GM06990 (cell line): ENCODE measurements around the gene GSDME.

Experiments used
- DNase-seq: peaks from one replicate; pipeline ENCODE4 v3.0.0-alpha.2; 2011; ENCODE audit not compliant: insufficient read length; ENCODE audit errors: extremely low read depth
- H3K27me3 ChIP-seq: replicated peaks from 2 replicates; pipeline ENCODE4 v1.6.0; 2011; ENCODE audit warnings: low read length; ENCODE audit not compliant: control insufficient read depth, insufficient read depth
- H3K36me3 ChIP-seq: 2 replicates; pipeline ENCODE4 v1.5.1; 2011; ENCODE audit warnings: low read length; ENCODE audit not compliant: control insufficient read depth, insufficient read depth
- H3K4me3 ChIP-seq: replicated peaks from 2 replicates; pipeline ENCODE4 v1.5.1; 2011; ENCODE audit warnings: low read depth, mild to moderate bottlenecking, control low read depth, low read length
- CTCF ChIP-seq: IDR thresholded peaks from 2 replicates; pipeline ENCODE4 v1.5.1; 2011; ENCODE audit warnings: low read length, control low read depth, mild to moderate bottlenecking, inconsistent platforms; ENCODE audit not compliant: insufficient read depth, poor library complexity, severe bottlenecking

GSDME gene

GRCh38 chr7:24788961-24789576, 31.8 kb upstream of the GSDME start:
- Histone ChIP-seq H3K4me3 (no peak overlapping the region), H3K36me3 (no peaks in the 10 kb centered on the region), H3K27me3 (no peaks in the 10 kb centered on the region)
- TF ChIP-seq CTCF: no peak
- no peak for DNase-seq

GRCh38 chr7:24788075-24788474, 30.8 kb upstream of the GSDME start:
- no peak overlapping the region for H3K4me3 ChIP-seq
- H3K27me3 ChIP-seq: no peaks in the 10 kb centered on the region
- H3K36me3 ChIP-seq: no peaks in the 10 kb centered on the region
- DNase-seq: no peak
- TF ChIP-seq CTCF: peak; percentile 43

- no peaks in the 10 kb centered on the region for H3K36me3 ChIP-seq
- no peaks in the 10 kb centered on the region for H3K27me3 ChIP-seq
- no peak for DNase-seq
Observed at GRCh38 chr7:24786941-24787340, 29.7 kb upstream of the GSDME start.

GRCh38 chr7:24786306-24786705, 29.0 kb upstream of the GSDME start:
- no peak overlapping the region for H3K4me3 ChIP-seq
- no peak for TF ChIP-seq CTCF
- H3K36me3 ChIP-seq: no peaks in the 10 kb centered on the region
- no peaks in the 10 kb centered on the region for H3K27me3 ChIP-seq
- no peak for DNase-seq

More at GRCh38 chr7:24786941-24787340, 29.7 kb upstream of the GSDME start:
- no peak overlapping the region for H3K4me3 ChIP-seq
- no peak for TF ChIP-seq CTCF

GRCh38 chr7:24784277-24784676, 27.0 kb upstream of the GSDME start:
- Histone ChIP-seq H3K27me3 (no peaks in the 10 kb centered on the region), H3K36me3 (no peaks in the 10 kb centered on the region), H3K4me3 (no peak overlapping the region)
- no peak for TF ChIP-seq CTCF
- no peak for DNase-seq

- no peaks in the 10 kb centered on the region for H3K27me3 ChIP-seq
- no peaks in the 10 kb centered on the region for H3K36me3 ChIP-seq
- no peak for TF ChIP-seq CTCF
- no peak for DNase-seq
- no peak overlapping the region for H3K4me3 ChIP-seq
Observed at GRCh38 chr7:24783698-24784097, 26.4 kb upstream of the GSDME start.
